H1 (cell line): ENCODE results near the gene RRP1. TPM values are rescaled to one million over a fixed set of nuclear protein-coding genes. Genes with fewer than 3 reads are reported as not detected.
"Not testable (repeated sequence)": the region's sequence is repeated elsewhere in the genome, so short reads cannot be mapped to it uniquely, and the experiment has no call there.

Experiments
- CTCF ChIA-PET: fragments of 300-600 bp; sonication (Branson Sonifier 250); formaldehyde crosslinking; loops from one replicate; lab custom pipeline; 2021; ENCODE audit not compliant: partially characterized antibody; lab: Charles Lee
- POLR2A ChIA-PET: fragments of 300-600 bp; sonication (Branson Sonifier 250); formaldehyde crosslinking; loops from one replicate; lab custom pipeline; 2021; ENCODE audit warnings: inconsistent platforms; ENCODE audit not compliant: partially characterized antibody; lab: Charles Lee
- DNase-seq, 2 experiments: peaks; one replicate each; pipeline versions ENCODE4 v3.0.0 to v3.0.0-alpha.2; 2010 to 2022; ENCODE audit warnings: low spot score in 2 of 2, low read depth in 1 of 2, mixed read lengths in 1 of 2
- FAIRE-seq: peaks from 2 replicates; lab custom pipeline; 2011; peaks lifted over from hg19 to GRCh38; lab: Jason Lieb, UNC
- H2AFZ ChIP-seq: 2 replicates; pipeline ENCODE4 v1.8.1; 2012; ENCODE audit warnings: low read length, inconsistent platforms
- H2AK5ac ChIP-seq: 2 replicates; pipeline ENCODE4 v1.6.1; 2013; ENCODE audit warnings: low read depth, low read length
- H2BK120ac ChIP-seq: replicated peaks from 2 replicates; pipeline ENCODE3; 2013; ENCODE audit warnings: low read depth, low read length, inconsistent platforms
- H2BK12ac ChIP-seq: 2 replicates; pipeline ENCODE4 v1.6.1; 2013; ENCODE audit warnings: low read depth, low read length
- H2BK15ac ChIP-seq: 2 replicates; pipeline ENCODE4 v1.6.1; 2013; ENCODE audit warnings: low read length
- H2BK20ac ChIP-seq: 2 replicates; pipeline ENCODE4 v1.6.1; 2013; ENCODE audit warnings: low read length
- H2BK5ac ChIP-seq: 2 replicates; pipeline ENCODE4 v1.6.1; 2013; ENCODE audit warnings: low read depth, low read length
- H3K14ac ChIP-seq: 2 replicates; pipeline ENCODE4 v1.6.1; 2013; ENCODE audit warnings: inconsistent platforms; ENCODE audit not compliant: insufficient read length
- H3K18ac ChIP-seq: 2 replicates; pipeline ENCODE4 v1.6.1; 2013; ENCODE audit warnings: low read length; ENCODE audit errors: extremely low read depth
- H3K23ac ChIP-seq: 2 replicates; pipeline ENCODE4 v1.6.1; 2013; ENCODE audit warnings: inconsistent platforms; ENCODE audit not compliant: insufficient read length
- H3K23me2 ChIP-seq: 2 replicates; pipeline ENCODE4 v1.6.1; 2013; ENCODE audit warnings: low read depth, low read length
- H3K27ac ChIP-seq: 2 replicates; pipeline ENCODE4 v1.6.1; 2011; ENCODE audit warnings: low read depth, low read length, inconsistent platforms
- H3K27me3 ChIP-seq, 4 experiments: replicated peaks in 1 of 4; 1 replicate in 1 of 4; 2 replicates in 3 of 4; pipeline versions ENCODE4 v1.6.1 to v1.8.1; 2011 to 2013; ENCODE audit warnings: low read length in 3 of 4, mild to moderate bottlenecking in 3 of 4, inconsistent platforms in 2 of 4, mixed read lengths in 2 of 4, moderate library complexity in 1 of 4; ENCODE audit not compliant: control insufficient read depth in 3 of 4, insufficient read depth in 3 of 4; ENCODE audit errors: extremely low read depth in 1 of 4
- H3K36me3 ChIP-seq, 4 experiments: 2 replicates each; pipeline versions ENCODE4 v1.6.1 to v1.8.1; 2011 to 2013; ENCODE audit warnings: mild to moderate bottlenecking in 4 of 4, low read length in 3 of 4, moderate library complexity in 2 of 4, control low read depth in 1 of 4, inconsistent platforms in 1 of 4; ENCODE audit not compliant: insufficient read depth in 4 of 4, control insufficient read depth in 2 of 4
- H3K4ac ChIP-seq: replicated peaks from 2 replicates; pipeline ENCODE3; 2013; ENCODE audit warnings: low read length, low read depth, mixed read lengths, inconsistent platforms; ENCODE audit not compliant: insufficient read length
- H3K4me1 ChIP-seq, 4 experiments: replicated peaks in 1 of 4; 1 replicate in 1 of 4; 2 replicates in 3 of 4; pipeline versions ENCODE4 v1.6.1 to v1.8.1; 2011 to 2013; ENCODE audit warnings: low read length in 3 of 4, inconsistent platforms in 2 of 4, mixed read lengths in 1 of 4; ENCODE audit not compliant: insufficient read depth in 4 of 4, control insufficient read depth in 3 of 4
- H3K4me2 ChIP-seq, 2 experiments: 2 replicates each; pipeline versions ENCODE4 v1.6.1 to v1.8.1; 2011 to 2013; ENCODE audit warnings: low read depth in 2 of 2, low read length in 2 of 2, control low read depth in 1 of 2, inconsistent platforms in 1 of 2, mild to moderate bottlenecking in 1 of 2; ENCODE audit not compliant: insufficient read depth in 1 of 2
- H3K4me3 ChIP-seq, 4 experiments: fragments of 200-600, 300-600 bp in 1 of 4; sonication (generic), shearing (Covaris generic), sonication (Bioruptor Twin) in 1 of 4; 2 replicates each; pipeline versions ENCODE4 v1.5.1 to v1.8.1; 2011 to 2016; ENCODE audit warnings: low read length in 4 of 4, low read depth in 3 of 4, control low read depth in 2 of 4, inconsistent platforms in 2 of 4, mild to moderate bottlenecking in 2 of 4, mixed read lengths in 1 of 4, moderate library complexity in 1 of 4; ENCODE audit not compliant: insufficient read depth in 2 of 4; ENCODE audit errors: extremely low read depth in 1 of 4
- H3K56ac ChIP-seq: replicated peaks from 2 replicates; pipeline ENCODE3; 2013; ENCODE audit warnings: low read depth, mild to moderate bottlenecking, mixed read lengths, low read length, inconsistent platforms; ENCODE audit not compliant: insufficient read length
- H3K79me1 ChIP-seq: 2 replicates; pipeline ENCODE4 v1.6.1; 2013; ENCODE audit warnings: low read depth, low read length, control low read depth
- H3K79me2 ChIP-seq, 2 experiments: 2 replicates each; pipeline versions ENCODE4 v1.6.1 to v1.8.1; 2012 to 2013; ENCODE audit warnings: low read length in 2 of 2, mild to moderate bottlenecking in 2 of 2, inconsistent platforms in 1 of 2; ENCODE audit not compliant: insufficient read depth in 2 of 2, control insufficient read depth in 1 of 2
- H3K9ac ChIP-seq, 4 experiments: replicated peaks in 1 of 4; 1 replicate in 1 of 4; 2 replicates in 3 of 4; pipeline versions ENCODE4 v1.6.1 to v1.8.1; 2011 to 2013; ENCODE audit warnings: low read depth in 3 of 4, low read length in 3 of 4, control low read depth in 2 of 4, mild to moderate bottlenecking in 2 of 4, moderate library complexity in 2 of 4, inconsistent platforms in 1 of 4; ENCODE audit errors: extremely low read depth in 1 of 4
- H3K9me3 ChIP-seq, 2 experiments: 2 replicates each; pipeline versions ENCODE4 v1.6.1 to v1.8.1; 2012 to 2013; ENCODE audit warnings: mild to moderate bottlenecking in 2 of 2, moderate library complexity in 2 of 2, control low read depth in 1 of 2, inconsistent platforms in 1 of 2, low read depth in 1 of 2, low read length in 1 of 2, mixed read lengths in 1 of 2; ENCODE audit not compliant: insufficient read depth in 2 of 2
- H4K20me1 ChIP-seq, 2 experiments: replicated peaks in 1 of 2; 2 replicates each; pipeline versions ENCODE3 to v1.8.1; 2011 to 2013; ENCODE audit warnings: inconsistent platforms in 2 of 2, low read length in 2 of 2, mild to moderate bottlenecking in 1 of 2; ENCODE audit not compliant: insufficient read depth in 2 of 2, control insufficient read depth in 1 of 2
- H4K5ac ChIP-seq: 2 replicates; pipeline ENCODE4 v1.6.1; 2013; ENCODE audit warnings: low read length, low read depth, mixed read lengths, inconsistent platforms; ENCODE audit not compliant: insufficient read length
- H4K8ac ChIP-seq: 2 replicates; pipeline ENCODE4 v1.8.0; 2013; ENCODE audit warnings: mild to moderate bottlenecking, moderate library complexity, low read length, inconsistent platforms; ENCODE audit not compliant: insufficient read depth; ENCODE audit errors: extremely low read depth
- H4K91ac ChIP-seq: replicated peaks from 2 replicates; pipeline ENCODE3; 2013; ENCODE audit warnings: low read length, mixed read lengths, inconsistent platforms; ENCODE audit not compliant: insufficient read length
- ATF2 ChIP-seq: IDR thresholded peaks from 2 replicates; pipeline ENCODE4 v1.6.1; 2012; ENCODE audit warnings: low read length, inconsistent platforms
- CHD1 ChIP-seq: IDR thresholded peaks from 2 replicates; pipeline ENCODE4 v1.6.1; 2012; ENCODE audit warnings: low read depth, low read length, improper control_type of control experiment
- KDM1A ChIP-seq: fragments of 200-600, 300-600 bp; sonication (generic); IDR thresholded peaks from 2 replicates; pipeline ENCODE4 v1.7.1; 2016; ENCODE audit warnings: mild to moderate bottlenecking, low read length, borderline replicate concordance
- SIRT6 ChIP-seq: IDR thresholded peaks from one replicate; pipeline ENCODE4 v1.7.1; 2012; ENCODE audit warnings: low read length, inconsistent platforms
- SIX5 ChIP-seq: IDR thresholded peaks from 2 replicates; pipeline ENCODE4 v1.6.1; 2011; ENCODE audit warnings: mild to moderate bottlenecking, low read depth, low read length
- SRF ChIP-seq: IDR thresholded peaks from 2 replicates; pipeline ENCODE4 v1.6.1; 2011; ENCODE audit warnings: mild to moderate bottlenecking, low read depth, low read length, moderate library complexity
- WGBS, 2 experiments: shearing (Covaris generic) in 1 of 2; methylation state at CpG; one replicate each; pipeline versions ENCODE4 v1.1.6 to v1.1.7; 2013 to 2015; ENCODE audit warnings: low lambda C conversion rate in 2 of 2, mixed read lengths in 2 of 2, inconsistent platforms in 1 of 2, low coverage in 1 of 2, missing lambda C conversion rate in 1 of 2; ENCODE audit not compliant: insufficient replicate concordance in 2 of 2, insufficient coverage in 1 of 2, insufficient read length in 1 of 2; ENCODE audit errors: extremely low coverage in 1 of 2, missing lambda C conversion rate in 1 of 2; 5-methylcytosine and 5-hydroxymethylcytosine counted together
- polyA plus RNA-seq, 7 experiments: library from polyadenylated mRNA; depleted of rRNA in 3 of 7; stranded (reverse) in 5 of 7; unstranded in 2 of 7; fragments of >200 nt in 5 of 7; fragments of 200-250 nt in 2 of 7; gene quantifications; 1 replicate in 5 of 7; 2 replicates in 1 of 7; 4 replicates in 1 of 7; pipeline versions ENCODE4 v1.2.1 to v1.2.3, GENCODE V29; 2011 to 2013; ENCODE audit warnings: missing spikeins in 2 of 7, mixed read lengths in 2 of 7
- total RNA-seq: library from RNA; stranded (reverse); fragmentation: NEBNext Ultra II Directional; extraction: Animal tissue kit (Norgen Biotek cat#: 25700); gene quantifications from 2 replicates; pipeline ENCODE4 v1.2.1, GENCODE V29; 2021

RRP1 gene
- total and polyA plus RNA-seq, 2 of the 8 experiments (the other 6 are each of a cell fraction or from before 2014, with no cell fraction given): 11.6 to 55.2 TPM

- TF ChIP-seq KDM1A: no peak
- no peak for TF ChIP-seq SIX5
- TF ChIP-seq ATF2: no peak
- no peak for TF ChIP-seq SIRT6
- no peak for TF ChIP-seq CHD1
- TF ChIP-seq SRF: no peak
Observed at GRCh38 chr21:43820466-43820865, 31.1 kb downstream of the RRP1 start (continued).

GRCh38 chr21:43822166-43822565 lies 32.8 kb downstream of the RRP1 start:
- CTCF ChIA-PET: interaction anchor here (2.8 kb wide), 1 partner anchor 153 kb away, joined by 12 read pairs; no protein-coding TSS in a partner anchor
- H3K4me3 ChIP-seq, FAIRE-seq: not testable (repeated sequence)

More at GRCh38 chr21:43822166-43822565, 32.8 kb downstream of the RRP1 start:
- 90% methylated on average over 10 of the region's 25 CpGs; no CpG with 5 or more reads in 1 of the 2 experiments for WGBS, 2 experiments
- H3K18ac ChIP-seq, H3K36me3 ChIP-seq, POLR2A ChIA-PET, H3K4me1 ChIP-seq, H3K27ac ChIP-seq, H3K23ac ChIP-seq, H2BK12ac ChIP-seq, H3K27me3 ChIP-seq, H2BK120ac ChIP-seq, H2AK5ac ChIP-seq, H3K14ac ChIP-seq, H2BK5ac ChIP-seq, H3K56ac ChIP-seq, H2BK15ac ChIP-seq, H3K23me2 ChIP-seq, H2BK20ac ChIP-seq, H4K20me1 ChIP-seq, H3K4ac ChIP-seq, H4K5ac ChIP-seq, H3K4me2 ChIP-seq, H3K79me2 ChIP-seq, H3K79me1 ChIP-seq, H4K8ac ChIP-seq, H4K91ac ChIP-seq, H3K9ac ChIP-seq, DNase-seq, H2AFZ ChIP-seq: not testable (repeated sequence)
- peaks cover 0 to 15% of the 10 kb centered on the region in 2 experiments; a peak in 1 of 4 replicates for H3K9me3 ChIP-seq
